ENCODE measurements around the gene LMBR1L.

GRCh38 chr12:49086116-49086515 is 24.5 kb downstream of the LMBR1L start:
- TF ChIP-seq ZFP3 (CRISPR knock-in tag; IDR thresholded peaks at IDR 0.05) (no peak), OSR1 (CRISPR knock-in tag; IDR thresholded peaks at IDR 0.05) (no peak), PATZ1 (CRISPR knock-in tag; IDR thresholded peaks at IDR 0.05; ENCODE audit: borderline replicate concordance) (no peak), SNAI2 (CRISPR knock-in tag; IDR thresholded peaks at IDR 0.05) (no peak), ARNTL (CRISPR knock-in tag; IDR thresholded peaks at IDR 0.05; ENCODE audit: borderline replicate concordance, low read depth) (no peak), CSDC2 (CRISPR knock-in tag; IDR thresholded peaks at IDR 0.05) (no peak), ISL1 (CRISPR knock-in tag; IDR thresholded peaks at IDR 0.05) (no peak), ESRRG (CRISPR knock-in tag; IDR thresholded peaks at IDR 0.05) (no peak), CREB5 (CRISPR knock-in tag; IDR thresholded peaks at IDR 0.05; ENCODE audit: low read depth) (no peak), POU6F1 (CRISPR knock-in tag; IDR thresholded peaks at IDR 0.05; ENCODE audit: borderline replicate concordance, low read depth) (no peak), TOX (CRISPR knock-in tag; IDR thresholded peaks at IDR 0.05; ENCODE audit: borderline replicate concordance) (no peak), TCF4 (CRISPR knock-in tag; IDR thresholded peaks at IDR 0.05; ENCODE audit: borderline replicate concordance) (no peak)

Data from SK-N-SH treated with all-trans-retinoic acid at 6 μM for 48 hours (cell line).